ENCODE data around the gene SYK. TPM values are rescaled to one million over a fixed set of nuclear protein-coding genes. Genes with fewer than 3 reads are reported as not detected.

The SYK gene
- polyA plus RNA-seq, 1 of the 3 experiments (the other 2 are of a cell fraction): not detected

GRCh38 chr9:90841213-90841612, 39.6 kb downstream of the SYK start (continued):
- TF ChIP-seq NFIC (IDR thresholded peaks at IDR 0.05; ENCODE audit: borderline replicate concordance): no peak
- no peak for TF ChIP-seq RXRA (IDR thresholded peaks at IDR 0.05; ENCODE audit: borderline replicate concordance, low read depth)
- TF ChIP-seq CHD2 (IDR thresholded peaks at IDR 0.05; ENCODE audit: low read length, partially characterized antibody): no peak
- no peak for TF ChIP-seq GATA2 (CRISPR knock-in tag; IDR thresholded peaks at IDR 0.05)
- no peak for TF ChIP-seq IRF3 (IDR thresholded peaks at IDR 0.05; ENCODE audit: low read depth, low read length)
- TF ChIP-seq SMC3 (IDR thresholded peaks at IDR 0.05; ENCODE audit: low read depth, low read length): no peak

- TF ChIP-seq RXRA (IDR thresholded peaks at IDR 0.05; ENCODE audit: borderline replicate concordance, low read depth) (no peak), MAX (IDR thresholded peaks at IDR 0.05; ENCODE audit: low read depth) (no peak)
- no peaks in the 10 kb centered on the region for H3K9me3 ChIP-seq
- no peak overlapping the region for H3K4me2 ChIP-seq
- H3K27ac ChIP-seq (ENCODE audit: low read depth in 2 of 2, low read length in 1 of 2): no peak overlapping the region
- H3K79me2 ChIP-seq (ENCODE audit: insufficient read depth): no peaks in the 10 kb centered on the region
- H3K27me3 ChIP-seq (ENCODE audit: insufficient read depth): no peaks in the 10 kb centered on the region
- peaks cover 14% of the 10 kb centered on the region for H3F3A ChIP-seq (replicated peaks; ENCODE audit: insufficient read depth)
- H3K36me3 ChIP-seq (replicated peaks in 1 of 2; ENCODE audit: control insufficient read depth in 1 of 2, insufficient read depth in 2 of 2, low read length in 1 of 2): no peaks in the 10 kb centered on the region
- H2AFZ ChIP-seq (ENCODE audit: low read depth): no peak overlapping the region
- CTCF ChIA-PET: no interaction called here
- POLR2A ChIA-PET: no interaction called here
- no peaks in the 10 kb centered on the region for H3K9me2 ChIP-seq
- no peak for DNase-seq
- H3K4me1 ChIP-seq (ENCODE audit: control insufficient read depth in 1 of 2, insufficient read depth in 2 of 2, low read depth in 1 of 2, low read length in 1 of 2): no peaks in the 10 kb centered on the region
- H3K9ac ChIP-seq: no peak overlapping the region
- no peak overlapping the region for H3K4me3 ChIP-seq (ENCODE audit: low read depth in 2 of 2, low read length in 1 of 2)
- no peaks in the 10 kb centered on the region for H4K20me1 ChIP-seq (ENCODE audit: insufficient read depth)
- 0% methylated on average over 1 of the region's 1 CpG for WGBS (ENCODE audit: low lambda C conversion rate)
Observed at GRCh38 chr9:90841615-90842014, 40.0 kb downstream of the SYK start.

GRCh38 chr9:90842176-90842777, 40.7 kb downstream of the SYK start:
- H3K27me3 ChIP-seq (ENCODE audit: insufficient read depth): no peaks in the 10 kb centered on the region
- no peak overlapping the region for H3K4me2 ChIP-seq
- H3K9ac ChIP-seq: no peak overlapping the region
- H3K79me2 ChIP-seq (ENCODE audit: insufficient read depth): no peaks in the 10 kb centered on the region
- WGBS (ENCODE audit: low lambda C conversion rate): 70% methylated on average over 7 of the region's 7 CpGs
- no peak overlapping the region for H2AFZ ChIP-seq (ENCODE audit: low read depth)
- no peaks in the 10 kb centered on the region for H3K9me3 ChIP-seq
- no peaks in the 10 kb centered on the region for H3K36me3 ChIP-seq (replicated peaks in 1 of 2; ENCODE audit: control insufficient read depth in 1 of 2, insufficient read depth in 2 of 2, low read length in 1 of 2)
- H3K9me2 ChIP-seq: no peaks in the 10 kb centered on the region
- peaks cover 14% of the 10 kb centered on the region for H3F3A ChIP-seq (replicated peaks; ENCODE audit: insufficient read depth)
- no peak overlapping the region for H3K27ac ChIP-seq (ENCODE audit: low read depth in 2 of 2, low read length in 1 of 2)
- no peaks in the 10 kb centered on the region for H3K4me1 ChIP-seq (ENCODE audit: control insufficient read depth in 1 of 2, insufficient read depth in 2 of 2, low read depth in 1 of 2, low read length in 1 of 2)
- no peak for DNase-seq
- H4K20me1 ChIP-seq (ENCODE audit: insufficient read depth): no peaks in the 10 kb centered on the region
- no peak overlapping the region for H3K4me3 ChIP-seq (ENCODE audit: low read depth in 2 of 2, low read length in 1 of 2)
- ChIA-PET CTCF (no interaction called here), POLR2A (no interaction called here)
- TF ChIP-seq NRF1 (IDR thresholded peaks at IDR 0.05; ENCODE audit: low read depth, low read length) (no peak), PBX3 (IDR thresholded peaks at IDR 0.05) (no peak), TAF1 (IDR thresholded peaks at IDR 0.05; ENCODE audit: borderline replicate concordance, low read depth, low read length) (no peak), USF1 (IDR thresholded peaks at IDR 0.05; ENCODE audit: borderline replicate concordance, low read depth) (no peak), IRF3 (IDR thresholded peaks at IDR 0.05; ENCODE audit: low read depth, low read length) (no peak), EP300 (IDR thresholded peaks at IDR 0.05; ENCODE audit: borderline replicate concordance in 1 of 2, low read depth in 1 of 2, low read length in 1 of 2) (no peak), REST (IDR thresholded peaks at IDR 0.05; ENCODE audit: low read depth, low read length) (no peak), MXI1 (IDR thresholded peaks at IDR 0.05; ENCODE audit: low read depth, low read length) (no peak), GABPA (IDR thresholded peaks at IDR 0.05; ENCODE audit: low read depth) (no peak), TCF12 (IDR thresholded peaks at IDR 0.05) (no peak), RAD21 (IDR thresholded peaks at IDR 0.05; ENCODE audit: low read length) (no peak), TEAD4 (IDR thresholded peaks at IDR 0.05; ENCODE audit: borderline replicate concordance, insufficient read depth) (no peak)
